ENCODE data around the gene VGLL1. TPM values are rescaled to one million over a fixed set of nuclear protein-coding genes. Genes with fewer than 3 reads are reported as not detected.

Gene VGLL1
- total RNA-seq: not detected in 2 replicates

GRCh38 chrX:136531951-136532350 is at the start of gene VGLL1:
TSS of gene VGLL1 (plus strand) at chrX:136532215. CDS start at chrX:136536021, 3,806 bp downstream.

GRCh38 chrX:136487647-136488046 is 44.4 kb upstream of the VGLL1 start, which contains the start of gene BRS3:
TSS of gene BRS3 (plus strand) at chrX:136487947. CDS start at chrX:136488115, 168 bp downstream.

GRCh38 chrX:136497556-136498052 is 34.4 kb upstream of the VGLL1 start, which contains the start of gene HTATSF1:
TSS of gene HTATSF1 (plus strand) at chrX:136497592. CDS start at chrX:136497685, 93 bp downstream.

Other genes with a start within 250 kb of the VGLL1 start
- not detected in 2 replicates for gene ADGRG4, start 231.3 kb upstream of the VGLL1 start, total RNA-seq
- gene BRS3, start 44.3 kb upstream of the VGLL1 start, total RNA-seq: not detected in 2 replicates
- gene HTATSF1, start 34.6 kb upstream of the VGLL1 start, total RNA-seq: 39.8 and 47.0 TPM in 2 replicates
- not detected in 2 replicates for gene CD40LG, start 115.9 kb downstream of the VGLL1 start, total RNA-seq
- gene ARHGEF6, start 248.7 kb downstream of the VGLL1 start, total RNA-seq: 9.9 and 14.2 TPM in 2 replicates